ENCODE measurements around the gene BABAM2.

DNA sequence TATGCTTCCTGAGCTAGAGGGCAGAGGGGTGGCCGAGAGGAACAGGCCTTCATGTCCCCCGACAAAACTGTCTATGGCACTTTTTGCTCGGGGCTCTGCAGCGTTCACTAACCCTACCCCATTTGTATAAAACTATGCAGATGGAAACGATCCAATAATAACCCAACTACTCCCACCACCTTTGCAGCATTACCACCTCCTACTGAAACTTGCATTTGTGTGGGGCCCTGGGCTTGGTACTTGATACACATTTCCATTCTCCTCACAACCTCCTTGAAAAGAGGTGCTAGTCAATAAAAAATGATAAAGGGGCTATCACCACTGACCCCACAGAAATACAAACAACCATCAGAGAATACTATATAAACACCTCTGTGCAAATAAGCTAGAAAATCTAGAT, 438.7 kb downstream of the BABAM2 start:
- TF ChIP-seq CTCF (IDR thresholded peaks at IDR 0.05; ENCODE audit: insufficient read depth, low read depth, low read length), result no peak
- TF ChIP-seq EZH2 (IDR thresholded peaks at IDR 0.05; ENCODE audit: insufficient read depth, low read length), result no peak
